HG02759 (cell line): ENCODE measurements around the gene DBN1.

Experiments used
- ATAC-seq: cut with Tn5 transposase; IDR thresholded peaks from one replicate; pipeline ENCODE4 v1.9.1; 2021; ENCODE audit warnings: mild to moderate bottlenecking, moderate library complexity; ENCODE audit not compliant: unreplicated experiment

The DBN1 gene

GRCh38 chr5:177475563-177476427 lies 2.4 kb upstream of the DBN1 start:
- ATAC-seq, result no peak

GRCh38 chr5:177474846-177475562 lies 1.6 kb upstream of the DBN1 start:
- ATAC-seq, result no peak

GRCh38 chr5:177474002-177474476 lies 605 bp upstream of the DBN1 start:
- no peak for ATAC-seq

- peak; percentile 61 for ATAC-seq
Observed at GRCh38 chr5:177472460-177473442, 683 bp downstream of the DBN1 start.

- no peak for ATAC-seq
Observed at GRCh38 chr5:177471610-177472356, 1.7 kb downstream of the DBN1 start.

GRCh38 chr5:177470759-177471536 lies 2.5 kb downstream of the DBN1 start:
- no peak for ATAC-seq

GRCh38 chr5:177469750-177470525 lies 3.5 kb downstream of the DBN1 start:
- no peak for ATAC-seq

- no peak for ATAC-seq
Observed at GRCh38 chr5:177468685-177469628, 4.5 kb downstream of the DBN1 start.

GRCh38 chr5:177468329-177468684 lies 5.1 kb downstream of the DBN1 start:
- ATAC-seq, result no peak

GRCh38 chr5:177467436-177467835 lies 6.0 kb downstream of the DBN1 start:
- ATAC-seq, result no peak

- no peak for ATAC-seq
Observed at GRCh38 chr5:177466861-177467260, 6.6 kb downstream of the DBN1 start.

GRCh38 chr5:177465044-177465443 lies 8.4 kb downstream of the DBN1 start:
- ATAC-seq, result no peak

- no peak for ATAC-seq
Observed at GRCh38 chr5:177462021-177462670, 11.3 kb downstream of the DBN1 start.

- no peak for ATAC-seq
Observed at GRCh38 chr5:177459819-177460628, 13.4 kb downstream of the DBN1 start.

- no peak for ATAC-seq
Observed at GRCh38 chr5:177459357-177459756, 14.1 kb downstream of the DBN1 start.

- ATAC-seq, result no peak
Observed at GRCh38 chr5:177458912-177459350, 14.5 kb downstream of the DBN1 start.
